ENCODE results near the gene CHIA. TPM values are rescaled to one million over a fixed set of nuclear protein-coding genes. Genes with fewer than 3 reads are reported as not detected.

CHIA gene
- total RNA-seq, 1 experiment from 2014 or later: not detected

DNA sequence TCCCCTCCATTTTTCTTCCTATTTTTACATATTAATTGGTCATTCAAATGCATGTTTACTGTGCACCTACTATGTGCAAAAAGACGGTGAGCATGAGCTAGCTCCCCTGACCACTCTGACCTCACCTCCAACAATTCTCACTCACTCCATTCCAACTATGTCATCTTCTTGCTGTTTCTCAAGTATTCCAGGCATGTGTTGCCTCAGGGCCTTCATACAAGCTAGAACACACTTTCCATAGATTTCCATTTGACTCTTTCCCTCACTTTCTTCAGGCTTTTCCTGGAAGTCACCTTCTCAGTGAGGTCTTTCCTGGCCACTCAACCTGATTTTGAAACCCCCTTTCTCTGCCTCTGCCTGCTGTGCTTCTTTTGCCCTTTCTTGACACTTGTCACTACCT, 32.6 kb downstream of the CHIA start:
- no peak overlapping the region for H2BK15ac ChIP-seq (ENCODE audit: low read depth, low read length)
- Mint-ChIP-seq H3K27me3 (ENCODE audit: low read depth) (peaks cover 1% of the 10 kb centered on the region; the same call in 1 of the 2 replicates), H3K36me3 (ENCODE audit: insufficient read depth in 1 of 3, low read depth in 3 of 3) (peaks cover 0 to 8% (median 5%) of the 10 kb centered on the region in 3 experiments; a peak in 5 of 7 replicates), H3K9me3 (peaks cover 7 to 9% of the 10 kb centered on the region in 2 experiments), H3K4me3 (no peak overlapping the region), H3K27ac (no peak overlapping the region), H3K4me1 (peaks cover 2% of the 10 kb centered on the region in 2 experiments; a peak in 1 of 4 replicates)
- no peak overlapping the region for H2BK120ac ChIP-seq (ENCODE audit: low read depth, low read length, poor library complexity, severe bottlenecking)
- no peaks in the 10 kb centered on the region for H4K20me1 ChIP-seq (ENCODE audit: control insufficient read depth, insufficient read depth, insufficient read length)
- no peaks in the 10 kb centered on the region for H3K27me3 ChIP-seq (ENCODE audit: insufficient read depth, low read length)
- no peak overlapping the region for H2AFZ ChIP-seq (ENCODE audit: low read length)
- DNase-seq: no peak
- H3K79me1 ChIP-seq (ENCODE audit: insufficient read depth, low read depth, low read length, poor library complexity, severe bottlenecking): no peaks in the 10 kb centered on the region
- H3T11ph ChIP-seq (ENCODE audit: low read length): no peak overlapping the region
- H3K9me3 ChIP-seq (ENCODE audit: control insufficient read depth, low read depth, low read length): no peaks in the 10 kb centered on the region
- no peaks in the 10 kb centered on the region for H3K23me2 ChIP-seq (ENCODE audit: insufficient read length, low read depth, low read length, poor library complexity, severe bottlenecking)
- H3K18ac ChIP-seq (ENCODE audit: insufficient read length, low read depth, low read length): no peak overlapping the region
- H2BK12ac ChIP-seq (ENCODE audit: insufficient read length, low read depth, low read length): no peak overlapping the region
- no peak overlapping the region for H2BK5ac ChIP-seq (ENCODE audit: insufficient read length, low read length)
- H3K79me2 ChIP-seq (ENCODE audit: insufficient read depth, low read length): no peaks in the 10 kb centered on the region
- no peak overlapping the region for H3K23ac ChIP-seq (ENCODE audit: insufficient read length, low read depth, low read length)
- H4K5ac ChIP-seq (ENCODE audit: insufficient read length, low read depth, low read length): no peak overlapping the region
- no peak overlapping the region for H2BK20ac ChIP-seq (ENCODE audit: low read depth, low read length, poor library complexity, severe bottlenecking)
- H3K14ac ChIP-seq (ENCODE audit: insufficient read depth, low read length): no peak overlapping the region
- TF ChIP-seq, protein P1, sequence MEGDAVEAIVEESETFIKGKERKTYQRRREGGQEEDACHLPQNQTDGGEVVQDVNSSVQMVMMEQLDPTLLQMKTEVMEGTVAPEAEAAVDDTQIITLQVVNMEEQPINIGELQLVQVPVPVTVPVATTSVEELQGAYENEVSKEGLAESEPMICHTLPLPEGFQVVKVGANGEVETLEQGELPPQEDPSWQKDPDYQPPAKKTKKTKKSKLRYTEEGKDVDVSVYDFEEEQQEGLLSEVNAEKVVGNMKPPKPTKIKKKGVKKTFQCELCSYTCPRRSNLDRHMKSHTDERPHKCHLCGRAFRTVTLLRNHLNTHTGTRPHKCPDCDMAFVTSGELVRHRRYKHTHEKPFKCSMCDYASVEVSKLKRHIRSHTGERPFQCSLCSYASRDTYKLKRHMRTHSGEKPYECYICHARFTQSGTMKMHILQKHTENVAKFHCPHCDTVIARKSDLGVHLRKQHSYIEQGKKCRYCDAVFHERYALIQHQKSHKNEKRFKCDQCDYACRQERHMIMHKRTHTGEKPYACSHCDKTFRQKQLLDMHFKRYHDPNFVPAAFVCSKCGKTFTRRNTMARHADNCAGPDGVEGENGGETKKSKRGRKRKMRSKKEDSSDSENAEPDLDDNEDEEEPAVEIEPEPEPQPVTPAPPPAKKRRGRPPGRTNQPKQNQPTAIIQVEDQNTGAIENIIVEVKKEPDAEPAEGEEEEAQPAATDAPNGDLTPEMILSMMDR (conservative IDR thresholded peaks at IDR 0.05): no peak
- H3K27ac ChIP-seq (ENCODE audit: insufficient read length, low read depth, low read length): no peak overlapping the region
- no peak overlapping the region for H4K8ac ChIP-seq (replicated peaks; ENCODE audit: insufficient read length, low read depth, low read length)
- H3K9ac ChIP-seq (ENCODE audit: extremely low read depth, insufficient read length, low read length): no peak overlapping the region
- H4K91ac ChIP-seq (ENCODE audit: insufficient read length, low read depth, low read length): no peak overlapping the region
- H3K4me1 ChIP-seq (ENCODE audit: insufficient read depth, low read length): no peaks in the 10 kb centered on the region
- no peak overlapping the region for H3K56ac ChIP-seq (ENCODE audit: insufficient read length, low read depth, low read length)
- H2AK5ac ChIP-seq (ENCODE audit: insufficient read length, low read length): no peak overlapping the region
- no CpG with 5 or more reads among the region's 1 CpG for WGBS (ENCODE audit: extremely low coverage, insufficient read length, low lambda C conversion rate)
- no peak overlapping the region for H3K4me2 ChIP-seq (ENCODE audit: insufficient read depth, insufficient read length, low read length)
- H3K4ac ChIP-seq (ENCODE audit: low read depth, low read length): no peak overlapping the region

Data from H9 (cell line).